Heart right ventricle (tissue), 16 donors: Measurements from ENCODE around the gene SRCAP. TPM values are rescaled to one million over a fixed set of nuclear protein-coding genes. Genes with fewer than 3 reads are reported as not detected.

Source experiments
- ATAC-seq, 8 donors: fragments of 200-7000 bp; cut with Tn5 transposase; one replicate each; pipeline ENCODE4 v1.9.1; 2020; ENCODE audit warnings: mild to moderate bottlenecking in 8 of 8, moderate library complexity in 8 of 8, moderate number of reproducible peaks in 1 of 8
- DNase-seq, 2 donors: peaks; one replicate each; pipeline ENCODE4 v3.0.0-alpha.2; 2020
- H3K27ac ChIP-seq, 10 donors: fragments of 200-600 bp; sonication (generic) in 2 of 10; one replicate each; pipeline versions ENCODE4 v1.5.0 to v1.8.0; 2020 to 2022; ENCODE audit warnings: mild to moderate bottlenecking in 3 of 10
- H3K27me3 ChIP-seq, 7 donors: fragments of 200-600 bp; one replicate each; pipeline ENCODE4 v1.8.0; 2021 to 2022; ENCODE audit warnings: mild to moderate bottlenecking in 2 of 7
- H3K36me3 ChIP-seq, 9 donors: fragments of 200-600 bp; sonication (generic) in 1 of 9; one replicate each; pipeline versions ENCODE4 v1.5.0 to v1.8.0; 2020 to 2022; ENCODE audit warnings: mild to moderate bottlenecking in 2 of 9
- H3K4me1 ChIP-seq, 9 donors: fragments of 200-600 bp; sonication (generic) in 1 of 9; one replicate each; pipeline versions ENCODE4 v1.5.0 to v1.8.0; 2020 to 2022; ENCODE audit warnings: mild to moderate bottlenecking in 4 of 9
- H3K4me3 ChIP-seq, 10 donors: fragments of 200-600 bp; sonication (generic) in 2 of 10; one replicate each; pipeline versions ENCODE4 v1.5.0 to v1.8.0; 2020 to 2022; ENCODE audit warnings: mild to moderate bottlenecking in 7 of 10, moderate library complexity in 2 of 10
- H3K9me3 ChIP-seq, 11 donors: fragments of 200-600 bp in 10 of 11; sonication (generic) in 2 of 11; one replicate each; pipeline versions ENCODE4 v1.5.0 to v1.8.0; 2013 to 2022; ENCODE audit warnings: mild to moderate bottlenecking in 2 of 11, control low read depth in 1 of 11, moderate library complexity in 1 of 11
- CTCF ChIP-seq, 9 donors: fragments of 200-600 bp; sonication (generic) in 2 of 9; IDR thresholded peaks; one replicate each; pipeline versions ENCODE4 v1.5.0 to v1.8.0; 2021 to 2022; ENCODE audit warnings: antibody characterized with exemption in 9 of 9, mild to moderate bottlenecking in 5 of 9, moderate library complexity in 1 of 9
- WGBS, 2 donors: extraction: QIAGEN DNeasy Blood & Tissue Kit; methylation state at CpG; one replicate each; pipeline ENCODE4 v1.1.7; 2013; ENCODE audit warnings: inconsistent platforms in 1 of 2; 5-methylcytosine and 5-hydroxymethylcytosine counted together
- intact Hi-C, 10 donors: fragments of 100-400 bp; cut with DNase I; formaldehyde crosslinking; loops; one replicate each; pipeline versions ENCODE4 v1.11.1 to v1.14.2; 2022
- polyA plus RNA-seq, 2 donors: library from polyadenylated mRNA; stranded (reverse); fragments of 200-250 nt; gene quantifications; one replicate each; pipeline ENCODE4 v1.2.3, GENCODE V29; 2013
- total RNA-seq, 10 donors: library from RNA; stranded (reverse); fragmentation: NEBNext Ultra II Directional in 3 of 10; extraction: Animal tissue kit (Norgen Biotek cat#: 25700) in 3 of 10; gene quantifications; one replicate each; pipeline versions ENCODE4 v1.2.1 to v1.2.4, GENCODE V29; 2021 to 2023
- donor health status: Arrhythmogenic right ventricular cardiomyopathy.
- donor health status: ischemic (EF 13 %, LVEDD 7.1; RV severe dilation, severe dysfunction).
- donor health status: healthy with polysubstance abuse.
- donor health status: DM: no; HTN: yes; CAD: no.
- donor health status: DM: no; HTN: no; CAD: no.
- donor health status: ischemic (EF 25% LVEDD 6.9; RV normal size, moderate dysfunction).
- donor health status: ischemic (EF 25% LVEDD 5.7; RV mildly dilated, moderate dysfunction).
- donor health status: healthy.
- donor health status: DM: yes; HTN: yes; CAD: no.
- donor health status: Ischemic cardiomyopathy.
- donor health status: ischemic (EF 35%, LVEDD 5.7; RV mildly dilated, moderate dysfunction).
- donor health status: nonischemic (EF 11% LVEDD 7.7; RV severe dilation, severe dysfunction).
- donor health status: DM: yes; HTN: yes; CAD: no.
- donor health status: PGD.
- donor health status: ischemic (EF 29% LVEDD 5.4; RV normal size, mild dysfunction).
- donor health status: nonischemic (EF 23%, LVEDD 6.1; RV moderate dilation, normal function).

Gene SRCAP
- total and polyA plus RNA-seq, 12 donors, result 2.6 to 60.6 (median 45.4) TPM

GRCh38 chr16:30720694-30721093, 21.7 kb downstream of the SRCAP start:
- no peak for ATAC-seq
- TF ChIP-seq CTCF (IDR thresholded peaks at IDR 0.05), result no peak
- WGBS, 2 donors, result 81 to 82% methylated on average over 9 of the region's 9 CpGs

DNA sequence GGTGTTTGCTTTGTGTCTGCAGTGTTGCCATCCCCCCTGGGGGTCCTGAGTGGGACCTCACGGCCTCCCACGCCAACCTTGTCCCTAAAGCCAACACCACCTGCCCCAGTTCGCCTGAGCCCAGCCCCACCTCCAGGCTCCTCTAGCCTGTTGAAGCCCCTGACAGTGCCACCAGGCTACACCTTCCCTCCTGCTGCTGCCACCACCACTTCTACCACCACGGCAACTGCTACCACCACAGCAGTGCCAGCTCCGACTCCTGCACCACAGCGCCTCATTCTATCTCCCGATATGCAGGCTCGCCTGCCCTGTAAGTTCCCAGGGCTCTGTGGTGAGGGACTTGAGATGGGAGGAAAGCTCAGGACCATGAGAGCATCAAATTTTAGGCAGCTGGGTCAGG, 22.2 kb downstream of the SRCAP start:
- intact Hi-C loops, result no loop called here
- H3K4me3 ChIP-seq, result no peak overlapping the region
- TF ChIP-seq CTCF (IDR thresholded peaks at IDR 0.05), result no peak
- no peak overlapping the region for H3K27ac ChIP-seq
- no peaks in the 10 kb centered on the region for H3K27me3 ChIP-seq
- H3K9me3 ChIP-seq, result no peaks in the 10 kb centered on the region
- H3K4me1 ChIP-seq, result peaks cover 0 to 25% (median 0%) of the 10 kb centered on the region in 9 donors
- no peak for DNase-seq
- no peak for ATAC-seq
- H3K36me3 ChIP-seq, result peaks cover 8 to 100% (median 67%) of the 10 kb centered on the region in 9 donors
- WGBS, 2 donors, result 94% methylated on average over 8 of the region's 8 CpGs

More at GRCh38 chr16:30720694-30721093, 21.7 kb downstream of the SRCAP start:
- Histone ChIP-seq H3K4me3 (no peak overlapping the region), H3K9me3 (no peaks in the 10 kb centered on the region), H3K4me1 (peaks cover 0 to 26% (median 0%) of the 10 kb centered on the region in 9 donors), H3K27ac (no peak overlapping the region), H3K36me3 (peaks cover 12 to 100% (median 71%) of the 10 kb centered on the region in 9 donors), H3K27me3 (no peaks in the 10 kb centered on the region)
- no peak for DNase-seq
- intact Hi-C loops, result no loop called here

GRCh38 chr16:30721606-30722005, 22.6 kb downstream of the SRCAP start:
- H3K27ac ChIP-seq, result no peak overlapping the region
- peaks cover 4 to 100% (median 65%) of the 10 kb centered on the region in 9 donors for H3K36me3 ChIP-seq
- peaks cover 0 to 20% (median 0%) of the 10 kb centered on the region in 9 donors for H3K4me1 ChIP-seq
- 91 to 98% methylated on average over 1 of the region's 1 CpG for WGBS, 2 donors
- H3K9me3 ChIP-seq, result no peaks in the 10 kb centered on the region
- H3K4me3 ChIP-seq, result no peak overlapping the region
- ATAC-seq (no peak), DNase-seq (no peak)
- intact Hi-C loops, result no loop called here
- TF ChIP-seq CTCF (IDR thresholded peaks at IDR 0.05), result no peak
- H3K27me3 ChIP-seq, result no peaks in the 10 kb centered on the region

DNA sequence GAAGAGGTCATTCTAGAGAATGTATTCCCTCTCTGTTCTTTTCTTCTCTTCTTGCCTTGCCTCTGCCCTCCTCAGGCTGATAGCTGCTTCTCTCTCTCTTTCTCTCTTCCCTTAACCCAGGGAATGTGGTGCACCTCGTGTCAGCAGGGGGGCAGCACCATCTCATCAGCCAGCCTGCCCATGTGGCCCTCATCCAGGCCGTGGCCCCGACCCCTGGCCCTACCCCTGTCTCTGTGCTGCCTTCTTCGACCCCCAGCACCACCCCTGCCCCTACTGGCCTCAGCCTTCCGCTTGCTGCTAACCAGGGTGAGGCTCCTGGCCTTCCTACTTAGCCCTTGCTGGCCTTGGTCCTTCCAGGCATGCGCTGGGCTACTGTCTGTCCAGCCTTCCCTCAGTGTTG, 23.5 kb downstream of the SRCAP start:
- H3K36me3 ChIP-seq, result peaks cover 4 to 100% (median 65%) of the 10 kb centered on the region in 9 donors
- intact Hi-C loops, result no loop called here
- no peak for DNase-seq
- peak in 5 of 9 donors; percentile 8 to 27 (median 18) for TF ChIP-seq CTCF (IDR thresholded peaks at IDR 0.05)
- ATAC-seq, result peak in 3 of 8 donors; percentile 4 to 36 (median 17)
- H3K9me3 ChIP-seq, result no peaks in the 10 kb centered on the region
- no peak overlapping the region for H3K27ac ChIP-seq
- no peaks in the 10 kb centered on the region for H3K27me3 ChIP-seq
- H3K4me3 ChIP-seq, result no peak overlapping the region
- H3K4me1 ChIP-seq, result peaks cover 0 to 20% (median 0%) of the 10 kb centered on the region in 9 donors
- 67 to 74% methylated on average over 6 of the region's 6 CpGs for WGBS, 2 donors
